GM13977 (cell line): ENCODE results near the gene ANKRD33B.

Source experiments
- DNase-seq: peaks from one replicate; pipeline ENCODE4 v3.0.0; 2012; ENCODE audit warnings: low spot score
- in situ Hi-C: fragments of 300-500 bp; cut with MboI; formaldehyde crosslinking; loops from one replicate; pipeline ENCODE4 v1.12.0; 2022; ENCODE audit warnings: low sequenced_read_pairs, low pct_unique_long_range_greater_than_20kb, mixed read lengths, inconsistent platforms; ENCODE audit not compliant: unreplicated experiment
- TF ChIP-seq, protein P1 (sequence below): IDR thresholded peaks from 2 replicates; pipeline ENCODE4 v1.5.1; 2012; ENCODE audit warnings: mild to moderate bottlenecking, control low read depth; ENCODE audit not compliant: insufficient read depth; ENCODE audit errors: extremely low read depth, missing control alignments

Gene ANKRD33B

DNA sequence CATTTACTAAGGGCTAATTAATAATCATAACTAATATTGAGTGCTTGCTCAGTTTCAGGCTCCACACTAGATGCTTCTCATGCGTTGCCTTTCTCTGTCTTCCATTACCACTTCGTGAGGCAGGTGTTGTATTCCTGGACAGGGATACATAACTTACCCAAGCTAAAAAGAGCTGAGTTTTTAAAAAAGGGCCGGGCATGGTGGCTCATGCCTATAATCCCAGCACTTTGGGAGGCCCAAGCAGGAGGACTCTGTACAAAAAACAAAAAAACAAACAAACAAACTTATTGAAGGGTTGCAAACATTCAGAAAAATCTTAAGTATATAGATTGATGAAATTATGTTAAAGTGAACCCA lies 12.1 kb upstream of the ANKRD33B start:
- in situ Hi-C loops = no loop called here
- DNase-seq = no peak
- TF ChIP-seq, protein P1, sequence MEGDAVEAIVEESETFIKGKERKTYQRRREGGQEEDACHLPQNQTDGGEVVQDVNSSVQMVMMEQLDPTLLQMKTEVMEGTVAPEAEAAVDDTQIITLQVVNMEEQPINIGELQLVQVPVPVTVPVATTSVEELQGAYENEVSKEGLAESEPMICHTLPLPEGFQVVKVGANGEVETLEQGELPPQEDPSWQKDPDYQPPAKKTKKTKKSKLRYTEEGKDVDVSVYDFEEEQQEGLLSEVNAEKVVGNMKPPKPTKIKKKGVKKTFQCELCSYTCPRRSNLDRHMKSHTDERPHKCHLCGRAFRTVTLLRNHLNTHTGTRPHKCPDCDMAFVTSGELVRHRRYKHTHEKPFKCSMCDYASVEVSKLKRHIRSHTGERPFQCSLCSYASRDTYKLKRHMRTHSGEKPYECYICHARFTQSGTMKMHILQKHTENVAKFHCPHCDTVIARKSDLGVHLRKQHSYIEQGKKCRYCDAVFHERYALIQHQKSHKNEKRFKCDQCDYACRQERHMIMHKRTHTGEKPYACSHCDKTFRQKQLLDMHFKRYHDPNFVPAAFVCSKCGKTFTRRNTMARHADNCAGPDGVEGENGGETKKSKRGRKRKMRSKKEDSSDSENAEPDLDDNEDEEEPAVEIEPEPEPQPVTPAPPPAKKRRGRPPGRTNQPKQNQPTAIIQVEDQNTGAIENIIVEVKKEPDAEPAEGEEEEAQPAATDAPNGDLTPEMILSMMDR = no peak

DNA sequence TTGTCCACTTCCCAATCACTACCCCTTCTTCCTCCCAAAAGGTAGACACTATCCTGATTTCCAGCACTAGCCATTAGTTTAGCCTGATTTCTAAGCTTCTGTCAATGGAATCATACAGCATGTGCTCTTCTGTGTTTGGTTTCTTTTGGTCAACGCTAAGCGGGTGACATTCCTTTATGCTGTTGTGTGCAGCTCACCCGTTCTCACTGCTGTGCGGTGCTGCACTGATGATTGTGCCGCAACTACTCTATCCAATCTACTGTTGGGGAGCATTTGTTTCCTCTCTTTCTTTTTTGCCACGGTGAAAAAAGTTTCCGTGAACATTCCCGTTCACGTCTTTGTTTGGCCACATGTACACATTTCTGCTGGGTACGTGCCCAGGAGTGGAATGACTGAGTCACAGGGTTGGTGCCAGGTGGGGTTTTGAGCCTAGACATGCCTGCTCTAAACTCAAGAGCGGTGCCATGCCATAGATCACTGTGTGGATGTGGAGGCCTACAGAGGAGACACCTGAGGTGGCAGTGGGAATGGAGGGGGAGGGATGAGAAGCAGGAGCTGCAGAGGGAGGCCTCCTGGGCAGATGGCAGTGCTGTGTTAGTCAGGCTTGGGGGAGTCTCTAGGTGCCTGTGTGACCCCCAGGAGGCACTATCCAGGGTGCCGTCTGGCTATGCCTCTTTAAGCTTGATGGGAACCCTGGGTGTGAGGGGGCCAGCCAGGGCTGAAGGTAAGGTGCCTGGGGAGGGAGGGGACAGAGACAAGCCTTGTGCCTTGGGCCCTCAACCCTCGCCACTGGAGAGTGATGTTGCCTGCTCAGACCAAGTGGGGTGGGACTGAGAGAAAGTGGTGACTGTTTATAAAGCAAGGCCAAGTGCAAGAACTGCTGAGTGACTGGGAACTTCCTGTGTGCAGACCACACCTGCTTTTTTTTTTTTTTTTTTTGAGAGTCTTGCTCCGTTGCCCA lies 11.4 kb upstream of the ANKRD33B start:
- DNase-seq = no peak
- TF ChIP-seq, protein P1 = no peak
- in situ Hi-C loops = no loop called here

DNA sequence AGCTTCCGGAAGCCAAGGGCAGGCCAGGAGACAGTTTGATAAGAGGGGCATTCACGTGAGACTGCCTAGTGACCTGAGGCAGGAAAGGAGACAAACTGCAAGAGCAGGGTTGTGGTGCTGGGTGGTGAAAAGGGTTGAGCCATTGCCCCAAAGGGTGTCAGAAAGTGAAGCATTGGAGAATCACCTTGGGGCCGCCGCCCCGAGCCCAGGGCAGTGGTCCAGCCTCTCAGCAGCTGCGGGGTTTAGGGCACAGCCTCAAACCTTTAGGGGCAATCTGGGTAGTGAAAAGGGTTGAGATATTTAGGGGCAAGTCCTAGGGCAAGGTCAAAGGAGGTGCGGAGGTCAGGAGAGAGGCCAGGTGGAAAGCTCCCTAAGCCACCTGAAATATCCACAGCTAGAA lies 10.4 kb upstream of the ANKRD33B start:
- TF ChIP-seq, protein P1 = no peak
- DNase-seq = no peak
- in situ Hi-C loops = no loop called here

DNA sequence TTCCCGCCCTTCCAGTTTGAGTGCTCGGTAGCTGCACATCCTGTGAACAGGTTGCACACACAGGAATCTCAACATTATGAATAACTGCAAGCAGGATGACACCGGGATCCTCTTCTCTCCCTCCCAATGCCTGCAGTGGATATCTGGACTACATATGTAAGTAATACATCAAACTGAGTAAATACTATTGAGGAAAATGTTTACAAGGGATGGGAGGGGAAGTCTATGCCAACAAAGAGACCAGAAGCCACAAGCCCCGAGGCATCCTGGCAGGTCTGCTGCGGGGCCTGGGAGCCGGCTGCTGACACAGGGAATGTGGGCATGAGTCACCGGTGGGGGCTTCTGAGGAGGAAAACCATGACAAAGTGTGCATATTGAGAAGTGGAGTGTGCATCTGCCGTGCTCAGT lies 8.6 kb upstream of the ANKRD33B start:
- in situ Hi-C loops = no loop called here
- TF ChIP-seq, protein P1 = no peak
- DNase-seq = no peak

DNA sequence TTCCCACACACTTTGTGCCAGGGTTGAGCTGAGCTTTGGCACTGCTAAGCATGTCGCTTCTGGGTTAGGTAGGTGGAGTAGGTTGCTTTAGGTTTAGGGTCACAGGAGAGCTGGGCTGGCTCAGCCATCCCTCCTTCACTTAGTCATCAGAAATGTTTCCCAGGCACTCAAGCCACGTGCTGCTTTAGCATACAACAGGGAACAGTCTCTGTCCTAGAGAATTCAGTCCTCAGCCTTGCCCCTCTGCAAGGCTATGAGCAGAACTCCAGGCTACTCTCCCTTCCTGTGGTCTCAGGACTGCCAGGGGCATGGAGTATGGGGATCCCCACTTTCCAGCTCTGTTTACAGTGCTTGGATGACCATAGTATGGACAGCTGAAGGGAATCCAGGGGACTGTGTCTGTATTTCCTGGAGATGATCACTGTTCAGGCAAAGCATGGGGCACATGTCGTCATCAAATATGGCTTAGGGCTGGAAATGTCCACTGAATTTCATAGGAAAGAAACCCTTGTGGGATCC lies 7.5 kb upstream of the ANKRD33B start:
- in situ Hi-C loops = no loop called here
- TF ChIP-seq, protein P1 = no peak
- no peak for DNase-seq

DNA sequence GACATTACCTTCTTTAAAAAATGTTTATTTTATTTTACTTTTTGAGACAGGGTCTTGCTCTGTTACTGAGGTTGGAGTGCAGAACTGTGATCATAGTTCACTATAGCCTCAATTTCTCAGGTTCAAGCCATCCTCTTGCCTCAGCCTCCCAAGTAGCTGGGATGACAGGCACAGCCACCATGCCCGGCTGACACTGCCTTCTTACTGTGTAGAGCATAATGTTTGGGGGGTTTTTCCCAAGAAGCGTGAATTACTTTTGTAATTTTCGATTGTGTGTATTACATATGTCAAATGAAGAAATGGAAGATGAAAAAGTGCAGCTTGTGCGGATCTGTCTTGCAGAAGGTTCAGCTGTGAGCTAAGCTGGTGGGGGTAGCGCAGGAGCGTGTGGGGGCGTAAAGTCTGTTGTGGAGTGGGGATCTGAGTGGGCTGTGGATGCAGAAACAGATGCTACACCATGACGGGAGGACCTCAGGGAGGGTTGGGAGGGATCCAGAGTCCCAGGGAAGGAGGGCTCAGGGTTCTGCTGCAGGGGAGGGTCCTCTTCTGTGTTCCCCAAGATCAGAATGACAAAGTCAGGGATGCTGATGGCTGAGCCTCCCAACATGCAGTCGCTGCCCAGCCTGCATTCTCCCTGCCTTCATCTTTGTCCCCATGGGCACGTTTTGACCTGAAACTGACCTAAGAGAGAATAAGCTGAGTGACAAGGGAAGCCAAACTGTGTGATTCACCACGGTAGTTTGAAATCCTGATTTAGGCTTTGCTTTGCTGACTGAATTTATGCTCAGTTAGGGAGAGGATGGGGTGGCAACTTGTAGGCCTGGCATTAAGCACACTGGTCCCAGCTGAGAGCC lies 6.8 kb upstream of the ANKRD33B start:
- in situ Hi-C loops = no loop called here
- no peak for DNase-seq
- TF ChIP-seq, protein P1 = no peak
